HepG2 (cell line): ENCODE data around the gene TRIM67. TPM values are rescaled to one million over a fixed set of nuclear protein-coding genes. Genes with fewer than 3 reads are reported as not detected.
A peak's percentile ranks its signal among the peaks of the same experiment; 100 is the strongest.

Experiments used
- AHR ChIP-seq: IDR thresholded peaks from 2 replicates; pipeline ENCODE4 v1.6.1; 2018; ENCODE audit warnings: missing genetic modification reagents, missing compliant biosample characterization
- ATF4 ChIP-seq, 2 experiments: fragments of 450-650 bp in 1 of 2; sonication (generic) in 1 of 2; formaldehyde crosslinking; IDR thresholded peaks; 2 replicates each; pipeline versions ENCODE4 v1.5.0 to v1.8.0; 2020 to 2022; ENCODE audit warnings: mild to moderate bottlenecking in 1 of 2, missing genetic modification reagents in 1 of 2
- BCL6 ChIP-seq: IDR thresholded peaks from 2 replicates; pipeline ENCODE4 v1.6.1; 2016; ENCODE audit warnings: missing genetic modification reagents, missing compliant biosample characterization
- CREM ChIP-seq, 2 experiments: sonication (generic) in 1 of 2; formaldehyde crosslinking in 1 of 2; IDR thresholded peaks; 2 replicates each; pipeline versions ENCODE4 v1.4.0 to v1.6.1; 2016 to 2020; ENCODE audit warnings: antibody characterized with exemption in 1 of 2, mild to moderate bottlenecking in 1 of 2, missing genetic modification reagents in 1 of 2
- DNMT3B ChIP-seq: conservative IDR thresholded peaks from 2 replicates; pipeline ENCODE4 v1.6.1; 2016; ENCODE audit warnings: missing biosample characterization, control low read depth
- HMGXB4 ChIP-seq, 2 experiments: sonication (generic) in 1 of 2; formaldehyde crosslinking in 1 of 2; IDR thresholded peaks; 2 replicates each; pipeline versions ENCODE4 v1.4.0 to v1.6.1; 2018 to 2020; ENCODE audit warnings: missing genetic modification reagents in 2 of 2, borderline replicate concordance in 1 of 2, low read depth in 1 of 2, mild to moderate bottlenecking in 1 of 2, missing biosample characterization in 1 of 2
- KLF16 ChIP-seq, 2 experiments: sonication (generic) in 1 of 2; formaldehyde crosslinking in 1 of 2; IDR thresholded peaks; 2 replicates each; pipeline versions ENCODE4 v1.6.1 to v1.8.0; 2016 to 2023; ENCODE audit warnings: missing genetic modification reagents in 2 of 2, missing compliant biosample characterization in 1 of 2
- MTA1 ChIP-seq: sonication (generic); formaldehyde crosslinking; IDR thresholded peaks from 2 replicates; pipeline ENCODE4 v1.4.0; 2020; ENCODE audit warnings: missing genetic modification reagents, mild to moderate bottlenecking, borderline replicate concordance
- NFIB ChIP-seq: sonication (generic); formaldehyde crosslinking; IDR thresholded peaks from 2 replicates; pipeline ENCODE4 v1.9.0; 2021; ENCODE audit warnings: missing genetic modification reagents, mild to moderate bottlenecking, borderline replicate concordance
- NFIC ChIP-seq: IDR thresholded peaks from 2 replicates; pipeline ENCODE4 v1.6.1; 2012; ENCODE audit warnings: mild to moderate bottlenecking, low read length, inconsistent platforms
- POGZ ChIP-seq: sonication (generic); formaldehyde crosslinking; IDR thresholded peaks from 2 replicates; pipeline ENCODE4 v1.4.0; 2020; ENCODE audit warnings: mild to moderate bottlenecking, missing genetic modification reagents
- PTBP1 ChIP-seq: fragments of 200-400 bp; formaldehyde crosslinking; IDR thresholded peaks from 2 replicates; pipeline ENCODE4 v1.6.1; 2018; ENCODE audit warnings: low read length, low read depth; ENCODE audit not compliant: poor library complexity, severe bottlenecking
- SNAPC5 ChIP-seq: sonication (generic); formaldehyde crosslinking; IDR thresholded peaks from 2 replicates; pipeline ENCODE4 v1.8.1; 2023; ENCODE audit warnings: mild to moderate bottlenecking, missing genetic modification reagents, borderline replicate concordance
- SOX13 ChIP-seq, 3 experiments: fragments of 450-650 bp in 1 of 3; sonication (generic) in 1 of 3; formaldehyde crosslinking in 1 of 3; IDR thresholded peaks in 2 of 3; conservative IDR thresholded peaks in 1 of 3; 2 replicates each; pipeline versions ENCODE4 v1.5.0 to v1.6.1; 2016 to 2020; ENCODE audit warnings: antibody characterized with exemption in 1 of 3, mild to moderate bottlenecking in 1 of 3, missing compliant biosample characterization in 1 of 3, missing genetic modification reagents in 1 of 3, moderate library complexity in 1 of 3
- TBX3 ChIP-seq: fragments of 450-650 bp; IDR thresholded peaks from 2 replicates; pipeline ENCODE4 v1.6.1; 2017; ENCODE audit warnings: antibody characterized with exemption, mild to moderate bottlenecking, inconsistent platforms, borderline replicate concordance
- TIGD3 ChIP-seq: sonication (generic); formaldehyde crosslinking; IDR thresholded peaks from 2 replicates; pipeline ENCODE4 v1.5.1; 2020; ENCODE audit warnings: mild to moderate bottlenecking, missing genetic modification reagents, borderline replicate concordance
- YEATS4 ChIP-seq: sonication (generic); formaldehyde crosslinking; IDR thresholded peaks from 2 replicates; pipeline ENCODE4 v1.4.0; 2020; ENCODE audit warnings: missing genetic modification reagents, borderline replicate concordance
- ZNF136 ChIP-seq: sonication (generic); formaldehyde crosslinking; IDR thresholded peaks from 2 replicates; pipeline ENCODE4 v1.8.1; 2022; ENCODE audit warnings: low read depth, mild to moderate bottlenecking, moderate library complexity, missing genetic modification reagents
- ZNF329 ChIP-seq: sonication (generic); formaldehyde crosslinking; IDR thresholded peaks from 2 replicates; pipeline ENCODE4 v1.9.0; 2021; ENCODE audit warnings: low read depth, mild to moderate bottlenecking, missing genetic modification reagents
- ZNF576 ChIP-seq: sonication (generic); formaldehyde crosslinking; IDR thresholded peaks from 2 replicates; pipeline ENCODE4 v1.4.0; 2020; ENCODE audit warnings: mild to moderate bottlenecking, missing genetic modification reagents
- ZNF747 ChIP-seq: sonication (generic); formaldehyde crosslinking; IDR thresholded peaks from 2 replicates; pipeline ENCODE4 v1.8.1; 2023; ENCODE audit warnings: missing genetic modification reagents, mild to moderate bottlenecking, borderline replicate concordance
- ZNF75D ChIP-seq: sonication (generic); formaldehyde crosslinking; IDR thresholded peaks from 2 replicates; pipeline ENCODE4 v1.8.1; 2023; ENCODE audit warnings: missing genetic modification reagents, mild to moderate bottlenecking, borderline replicate concordance
- ZNF800 ChIP-seq: sonication (generic); formaldehyde crosslinking; IDR thresholded peaks from 2 replicates; pipeline ENCODE4 v1.4.0; 2020; ENCODE audit warnings: missing genetic modification reagents
- polyA plus RNA-seq, 8 experiments: library from polyadenylated mRNA; depleted of rRNA in 3 of 8; stranded (reverse) in 7 of 8; unstranded in 1 of 8; fragments of >200 nt; fragmentation: Illumina TruSeq in 4 of 8; extraction: Trizol in 4 of 8; gene quantifications; 2 replicates each; pipeline versions ENCODE4 v1.2.1 to v1.2.3, GENCODE V29; 2011 to 2016; ENCODE audit warnings: low read depth in 4 of 8, missing spikeins in 1 of 8, mixed read lengths in 1 of 8; ENCODE audit not compliant: insufficient read depth in 1 of 8
- total RNA-seq, 5 experiments: library from RNA; depleted of rRNA; stranded (reverse); fragments of >200 nt; fragmentation: Illumina TruSeq; extraction: Trizol; gene quantifications; 2 replicates each; pipeline ENCODE4 v1.2.3, GENCODE V29; 2016; ENCODE audit warnings: low read depth in 1 of 5

The TRIM67 gene
- total and polyA plus RNA-seq, 2 of the 13 experiments (the other 11 are each of a cell fraction or from before 2014, with no cell fraction given) = not detected

GRCh38 chr1:231248778-231249177, 86.9 kb downstream of the TRIM67 start (continued):
- no peak for TF ChIP-seq HMGXB4 (CRISPR knock-in tag; IDR thresholded peaks at IDR 0.05; ENCODE audit: borderline replicate concordance in 1 of 2, low read depth in 1 of 2)
- TF ChIP-seq ZNF747 (CRISPR knock-in tag) = no peak
- no peak for TF ChIP-seq TIGD3 (CRISPR knock-in tag)
- no peak for TF ChIP-seq YEATS4 (CRISPR knock-in tag)
- TF ChIP-seq BCL6 = peak; percentile 44; the same call in 1 of the 2 replicates
- TF ChIP-seq ZNF576 = no peak
- TF ChIP-seq NFIC = no peak
- no peak for TF ChIP-seq ZNF136
- no peak for TF ChIP-seq SOX13 (IDR thresholded peaks at IDR 0.05)
- peak in 1 of 2 experiments; percentile 53; a peak in 1 of 4 replicates for TF ChIP-seq SOX13 (CRISPR knock-in tag; conservative IDR thresholded peaks at IDR 0.05 in 1 of 2, IDR thresholded peaks at IDR 0.05 in 1 of 2)
- TF ChIP-seq ATF4 (CRISPR knock-in tag; IDR thresholded peaks at IDR 0.05) = peak in 1 of 2 experiments; percentile 87; a peak in 2 of 4 replicates
- no peak for TF ChIP-seq MTA1 (CRISPR knock-in tag)
- no peak for TF ChIP-seq SNAPC5 (CRISPR knock-in tag)
- no peak for TF ChIP-seq TBX3
- no peak for TF ChIP-seq AHR
- no peak for TF ChIP-seq ZNF800
- TF ChIP-seq NFIB (CRISPR knock-in tag) = no peak
- no peak for TF ChIP-seq ZNF75D (CRISPR knock-in tag)
- no peak for TF ChIP-seq POGZ (CRISPR knock-in tag)
- no peak for TF ChIP-seq DNMT3B (CRISPR knock-in tag)
- TF ChIP-seq CREM (IDR thresholded peaks at IDR 0.05) = 0 out of 2 replicates have a peak, but pooled peaks have one; percentile 19
- no peak for TF ChIP-seq CREM (CRISPR knock-in tag; IDR thresholded peaks at IDR 0.05)
- no peak; a peak in 1 of 4 replicates for TF ChIP-seq KLF16 (CRISPR knock-in tag; IDR thresholded peaks at IDR 0.05)
- TF ChIP-seq ZNF329 (CRISPR knock-in tag) = no peak
- TF ChIP-seq PTBP1 = no peak
